PC-9 (cell line): ENCODE data around the gene CDC42EP2. TPM values are rescaled to one million over a fixed set of nuclear protein-coding genes. Genes with fewer than 3 reads are reported as not detected.

Experiments
- BruUV-seq: library from RNA; stranded (reverse); fragments of 400-500 nt; replicated peaks from 2 replicates; lab custom pipeline; 2021; lab: Mats Ljungman, UMichigan
- CTCF ChIA-PET: fragments of 300-600 bp; sonication (Branson Sonifier 250); formaldehyde crosslinking; loops from one replicate; lab custom pipeline; 2022; ENCODE audit warnings: antibody characterized with exemption; lab: Charles Lee
- POLR2A ChIA-PET: fragments of 300-600 bp; sonication (Branson Sonifier 250); formaldehyde crosslinking; loops from one replicate; lab custom pipeline; 2022; ENCODE audit warnings: antibody characterized with exemption; ENCODE audit not compliant: unreplicated experiment; lab: Charles Lee
- DNase-seq, 2 experiments: peaks; one replicate each; pipeline versions ENCODE4 v3.0.0 to v3.0.0-alpha.2; 2015 to 2022; ENCODE audit warnings: mixed read lengths in 1 of 2
- H2AFZ ChIP-seq: fragments of 200-600 bp; sonication (generic); 2 replicates; pipeline ENCODE4 v1.8.1; 2017; ENCODE audit warnings: antibody characterized with exemption
- H3F3A ChIP-seq: fragments of 200-600 bp; sonication (generic); 2 replicates; pipeline ENCODE4 v1.8.1; 2017; ENCODE audit warnings: antibody characterized with exemption, mild to moderate bottlenecking, low read depth; ENCODE audit not compliant: insufficient read depth
- H3K27ac ChIP-seq: fragments of 200-600 bp; sonication (generic); 2 replicates; pipeline ENCODE4 v1.6.1; 2016; ENCODE audit warnings: mixed run types
- H3K27me3 ChIP-seq: fragments of 200-600 bp; sonication (generic); 2 replicates; pipeline ENCODE4 v1.6.1; 2016; ENCODE audit warnings: low read depth, mixed run types; ENCODE audit not compliant: insufficient read depth
- H3K36me3 ChIP-seq: fragments of 200-600 bp; sonication (generic); 2 replicates; pipeline ENCODE4 v1.6.1; 2016; ENCODE audit warnings: low read depth, mixed run types
- H3K4me1 ChIP-seq: fragments of 200-600 bp; sonication (generic); replicated peaks from 2 replicates; pipeline ENCODE4 v1.6.1; 2016; ENCODE audit warnings: mixed run types; ENCODE audit not compliant: insufficient read depth
- H3K4me2 ChIP-seq: fragments of 200-600 bp; sonication (generic); 2 replicates; pipeline ENCODE4 v1.6.1; 2017; ENCODE audit warnings: mixed run types
- H3K4me3 ChIP-seq: fragments of 200-600 bp; sonication (generic); 2 replicates; pipeline ENCODE4 v1.6.1; 2016; ENCODE audit warnings: mixed run types
- H3K79me2 ChIP-seq: fragments of 200-600 bp; sonication (generic); 2 replicates; pipeline ENCODE4 v1.6.1; 2017; ENCODE audit warnings: low read depth, mixed run types
- H3K9me2 ChIP-seq: fragments of 200-600 bp; sonication (generic); 2 replicates; pipeline ENCODE4 v1.8.1; 2017; ENCODE audit warnings: mild to moderate bottlenecking; ENCODE audit not compliant: insufficient read depth
- H3K9me3 ChIP-seq: fragments of 200-600 bp; sonication (generic); 2 replicates; pipeline ENCODE4 v1.8.1; 2016; ENCODE audit warnings: low read depth; ENCODE audit not compliant: insufficient read depth
- H4K20me1 ChIP-seq: fragments of 200-600 bp; sonication (generic); 2 replicates; pipeline ENCODE4 v1.8.1; 2017; ENCODE audit not compliant: insufficient read depth
- CTCF ChIP-seq: fragments of 200-600 bp; sonication (generic); conservative IDR thresholded peaks from 2 replicates; pipeline ENCODE4 v1.6.1; 2017; ENCODE audit warnings: mixed run types, antibody characterized with exemption, mild to moderate bottlenecking, moderate library complexity
- EZH2 ChIP-seq: fragments of 200-600 bp; sonication (generic); IDR thresholded peaks from 2 replicates; pipeline ENCODE4 v1.8.0; 2017; ENCODE audit warnings: antibody characterized with exemption, low read depth
- intact Hi-C: fragments of 100-400 bp; cut with micrococcal nuclease; formaldehyde crosslinking; loops from one replicate; pipeline ENCODE4 v1.10.0; 2022; ENCODE audit not compliant: unreplicated experiment
- total RNA-seq: library from RNA; stranded (reverse); gene quantifications from 2 replicates; pipeline ENCODE4 v1.2.3, GENCODE V29; 2021

The CDC42EP2 gene
- total RNA-seq, 1 experiment from 2014 or later = 20.8 TPM

DNA sequence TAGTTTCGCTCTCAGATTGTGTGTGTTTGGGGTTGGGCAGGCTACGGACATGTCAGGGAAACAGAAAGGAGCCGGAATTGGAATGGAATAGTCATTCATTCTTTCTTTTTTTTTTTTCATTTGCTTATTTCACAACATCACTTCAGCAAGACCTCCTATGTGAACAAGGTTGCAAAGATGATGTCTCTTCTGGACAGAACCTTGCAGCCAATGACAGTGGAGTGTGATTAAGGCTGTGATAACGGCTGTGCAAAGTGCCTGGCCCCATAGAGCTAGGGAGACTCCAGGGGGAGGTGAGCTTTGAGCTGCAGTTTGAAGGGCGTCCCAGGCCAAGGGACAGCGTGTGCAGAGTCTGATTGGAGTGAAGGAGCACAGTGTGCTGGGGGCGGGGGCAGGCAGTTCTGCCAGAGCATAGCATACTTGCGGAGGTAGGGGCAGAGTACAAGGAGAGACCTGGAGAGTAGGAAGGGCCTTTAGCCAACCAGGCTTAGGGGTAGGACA, 43.2 kb downstream of the CDC42EP2 start:
- no peaks in the 10 kb centered on the region for H3K36me3 ChIP-seq
- H3K9me3 ChIP-seq = no peaks in the 10 kb centered on the region
- H4K20me1 ChIP-seq = no peaks in the 10 kb centered on the region; the same call in 1 of the 2 replicates
- CTCF ChIA-PET = interaction anchor here (0.6 kb wide), 1 partner anchor 150 kb away, joined by 3 read pairs; no protein-coding TSS in a partner anchor
- no peak for DNase-seq
- no peak for TF ChIP-seq EZH2
- no peak for TF ChIP-seq CTCF
- no peaks in the 10 kb centered on the region for H3K27me3 ChIP-seq
- H3K79me2 ChIP-seq = no peaks in the 10 kb centered on the region
- peaks cover 11% of the 10 kb centered on the region for H3K4me1 ChIP-seq
- H3F3A ChIP-seq = peaks cover 14% of the 10 kb centered on the region; the same call in 1 of the 2 replicates
- H3K27ac ChIP-seq = no peak overlapping the region
- H3K4me3 ChIP-seq = no peak overlapping the region
- no peaks in the 10 kb centered on the region for H3K9me2 ChIP-seq
- intact Hi-C loops = no loop called here
- no TSS peak for BruUV-seq
- H3K4me2 ChIP-seq = no peak overlapping the region
- H2AFZ ChIP-seq = no peak overlapping the region
- POLR2A ChIA-PET = no interaction called here

DNA sequence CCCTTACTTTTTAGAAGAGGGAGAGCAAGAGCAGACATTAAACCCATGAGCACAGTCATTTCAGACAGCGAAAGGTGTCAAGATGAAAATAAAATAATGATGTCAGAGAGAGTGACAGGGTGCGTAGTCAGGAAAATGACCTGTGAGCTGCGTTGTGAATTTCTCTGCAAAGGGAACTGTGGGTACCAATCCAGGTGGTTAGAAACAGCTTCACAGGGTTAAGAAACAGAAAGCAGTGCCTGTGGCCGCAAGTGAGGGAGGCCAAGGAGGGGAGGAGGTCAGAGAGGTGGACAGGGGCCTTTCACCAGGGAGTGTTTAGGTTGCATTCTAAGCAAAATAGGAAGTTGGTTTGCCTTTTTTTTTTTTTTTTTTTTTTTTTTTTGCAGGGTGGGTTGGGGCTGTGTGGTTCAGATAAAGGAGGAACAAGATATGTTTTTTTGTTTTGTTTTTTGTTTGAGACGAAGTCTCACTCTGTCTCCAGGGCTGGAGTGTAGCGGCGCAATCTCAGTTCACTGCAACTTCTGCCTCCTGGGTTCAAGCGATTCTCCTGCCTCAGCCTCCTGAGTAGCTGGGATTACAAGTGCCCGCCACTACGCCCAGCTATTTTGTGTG, 47.8 kb downstream of the CDC42EP2 start:
- intact Hi-C loops = no loop called here
- Histone ChIP-seq H3K36me3 (no peaks in the 10 kb centered on the region), H3K79me2 (no peaks in the 10 kb centered on the region), H3K4me2 (no peak overlapping the region), H4K20me1 (no peaks in the 10 kb centered on the region; the same call in 1 of the 2 replicates), H3K27me3 (no peaks in the 10 kb centered on the region), H3K4me1 (no peaks in the 10 kb centered on the region), H3K9me2 (no peaks in the 10 kb centered on the region), H3K9me3 (no peaks in the 10 kb centered on the region), H2AFZ (no peak overlapping the region), H3K4me3 (no peak overlapping the region), H3F3A (peaks cover 6% of the 10 kb centered on the region; the same call in 1 of the 2 replicates), H3K27ac (no peak overlapping the region)
- DNase-seq = no peak
- TF ChIP-seq EZH2 (no peak), CTCF (no peak)
- CTCF ChIA-PET = interaction anchor here (1.2 kb wide), 1 partner anchor 33 kb away, joined by 4 read pairs; no protein-coding TSS in a partner anchor
- no TSS peak for BruUV-seq
- POLR2A ChIA-PET = no interaction called here

DNA sequence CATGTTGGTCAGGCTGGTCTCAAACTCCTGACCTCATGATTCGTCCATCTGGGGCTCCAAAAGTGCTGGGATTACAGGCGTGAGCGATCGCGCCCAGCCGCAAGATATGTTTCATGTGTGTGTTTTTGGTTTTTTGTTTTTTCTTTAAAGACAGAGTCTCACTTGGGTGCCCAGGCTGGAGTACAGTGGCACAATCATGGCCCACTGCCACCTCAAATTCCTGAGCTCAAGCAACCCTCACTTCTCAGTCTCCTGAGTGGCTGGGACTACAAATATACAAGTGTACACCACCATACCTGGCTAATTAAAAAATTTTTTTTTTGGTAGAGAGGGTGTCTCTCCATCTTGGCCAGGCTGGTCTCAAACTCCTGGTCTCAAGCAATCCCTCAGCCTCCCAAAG, 48.3 kb downstream of the CDC42EP2 start:
- POLR2A ChIA-PET = no interaction called here
- TF ChIP-seq EZH2 = no peak
- no peak for TF ChIP-seq CTCF
- CTCF ChIA-PET = interaction anchor here (1.2 kb wide), 1 partner anchor 33 kb away, joined by 4 read pairs; no protein-coding TSS in a partner anchor

More for the DNA sequence above, 48.3 kb downstream of the CDC42EP2 start:
- Histone ChIP-seq H3K9me2 (no peaks in the 10 kb centered on the region), H3K27ac (no peak overlapping the region), H3F3A (peaks cover 6% of the 10 kb centered on the region; the same call in 1 of the 2 replicates), H3K79me2 (no peaks in the 10 kb centered on the region), H3K4me1 (no peaks in the 10 kb centered on the region), H3K4me3 (no peak overlapping the region), H3K27me3 (no peaks in the 10 kb centered on the region), H3K9me3 (no peaks in the 10 kb centered on the region), H4K20me1 (no peaks in the 10 kb centered on the region; the same call in 1 of the 2 replicates), H3K4me2 (no peak overlapping the region), H3K36me3 (no peaks in the 10 kb centered on the region), H2AFZ (no peak overlapping the region)
- intact Hi-C loops = no loop called here
- no peak for DNase-seq
- BruUV-seq = no TSS peak
